Measurements from ENCODE around the gene IYD. TPM values are rescaled to one million over a fixed set of nuclear protein-coding genes. Genes with fewer than 3 reads are reported as not detected.

The IYD gene
- total and polyA plus RNA-seq, 4 experiments from 2014 or later: not detected

DNA sequence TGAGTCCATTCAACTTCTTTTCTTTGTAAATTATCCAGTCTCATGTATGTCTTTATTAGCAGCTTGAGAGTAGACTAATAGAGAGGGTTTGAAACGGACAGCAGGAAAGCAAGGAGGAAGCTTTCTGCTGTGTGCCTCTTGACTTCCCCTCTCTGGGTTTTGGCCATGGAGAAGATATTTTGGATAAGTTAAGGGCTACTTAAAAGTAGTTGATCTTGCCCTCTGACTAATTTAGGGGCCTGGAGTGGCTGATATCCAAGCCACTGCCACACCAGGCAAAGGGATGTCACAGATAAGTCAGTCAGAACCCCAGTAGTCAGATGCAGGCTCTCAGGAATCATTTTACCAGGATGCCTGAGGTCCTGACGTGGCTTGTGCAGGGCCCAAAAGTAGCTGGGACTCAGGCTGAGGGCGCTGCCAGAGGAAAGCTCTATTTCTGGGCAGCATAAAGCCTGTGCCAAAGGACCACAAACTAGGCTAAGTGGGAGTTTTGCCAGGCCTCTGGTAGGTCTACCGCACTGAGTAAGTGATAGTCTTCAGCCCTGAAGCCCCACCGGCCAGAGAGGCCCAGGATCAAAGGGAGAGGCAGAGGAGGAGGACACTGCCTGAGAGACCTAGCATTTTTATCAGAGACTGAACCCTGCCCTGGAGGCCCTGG lies 41.6 kb upstream of the IYD start:
- H3K27me3 Mint-ChIP-seq: peaks cover 0 to 3% of the 10 kb centered on the region in 2 donors
- no peaks in the 10 kb centered on the region for H3K36me3 Mint-ChIP-seq
- intact Hi-C loops (cut with micrococcal nuclease): no loop called here
- no peak overlapping the region for H3K4me3 ChIP-seq (ENCODE audit: low read length in 2 of 2)
- ChIA-PET CTCF (ENCODE audit: partially characterized antibody) (no interaction called here), POLR2A (ENCODE audit: partially characterized antibody) (interaction anchor here (1.0 kb wide), 1 partner anchor 293 kb away, joined by 3 read pairs; no protein-coding TSS in a partner anchor)
- no peak overlapping the region for H3K27ac Mint-ChIP-seq
- H3K9me3 ChIP-seq (ENCODE audit: control insufficient read depth in 1 of 2, low read length in 2 of 2): no peaks in the 10 kb centered on the region
- H3K36me3 ChIP-seq (ENCODE audit: insufficient read depth, low read length): no peaks in the 10 kb centered on the region
- peaks cover 0 to 1% (median 0%) of the 10 kb centered on the region in 4 donors for H3K4me1 Mint-ChIP-seq
- DNase-seq: no peak
- no peaks in the 10 kb centered on the region for H3K9me3 Mint-ChIP-seq
- no peak overlapping the region for H3K27ac ChIP-seq (ENCODE audit: low read depth, low read length)
- no peaks in the 10 kb centered on the region for H3K27me3 ChIP-seq (ENCODE audit: insufficient read depth, low read length)
- no peaks in the 10 kb centered on the region for H3K4me1 ChIP-seq (ENCODE audit: insufficient read depth, low read length)
- no peak overlapping the region for H3K4me3 Mint-ChIP-seq

DNA sequence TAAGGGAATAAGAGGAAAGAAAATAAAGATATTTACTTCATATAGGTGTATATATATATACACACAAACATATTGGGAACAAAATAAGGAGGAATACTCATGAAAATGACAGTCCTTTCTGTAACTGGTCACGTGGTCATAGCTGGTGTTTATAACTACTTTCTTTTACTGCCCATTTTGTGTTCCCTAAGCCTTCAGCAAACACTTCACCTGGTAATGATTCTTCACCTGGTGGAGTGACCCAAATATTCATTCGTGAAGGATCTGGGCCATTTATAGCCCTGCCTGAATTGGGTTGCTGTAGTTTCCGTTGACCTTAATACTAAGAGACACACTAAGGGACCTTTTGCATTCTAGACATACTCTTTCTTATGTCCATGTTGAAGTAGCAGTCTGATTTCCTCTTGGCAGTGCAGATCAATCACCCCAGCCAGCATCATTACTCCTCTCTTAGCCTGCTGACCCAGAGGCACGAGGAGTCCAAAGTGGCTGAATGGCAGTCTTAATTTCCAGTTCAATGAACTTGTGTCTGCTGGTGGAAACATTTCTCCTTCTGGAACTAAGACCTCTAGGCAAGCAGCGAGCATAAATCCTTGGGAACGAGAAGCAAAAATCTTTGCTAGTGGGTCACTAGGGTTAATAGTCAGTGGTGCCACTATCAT lies 39.9 kb upstream of the IYD start:
- no peak overlapping the region for H3K27ac Mint-ChIP-seq
- H3K4me3 Mint-ChIP-seq: no peak overlapping the region
- H3K36me3 Mint-ChIP-seq: no peaks in the 10 kb centered on the region
- peaks cover 0 to 3% (median under 1%) of the 10 kb centered on the region in 4 donors for H3K4me1 Mint-ChIP-seq
- POLR2A ChIA-PET (ENCODE audit: partially characterized antibody): no interaction called here
- no peaks in the 10 kb centered on the region for H3K27me3 ChIP-seq (ENCODE audit: insufficient read depth, low read length)
- H3K4me3 ChIP-seq (ENCODE audit: low read length in 2 of 2): no peak overlapping the region
- intact Hi-C loops (cut with micrococcal nuclease): no loop called here
- H3K36me3 ChIP-seq (ENCODE audit: insufficient read depth, low read length): no peaks in the 10 kb centered on the region
- H3K9me3 ChIP-seq (ENCODE audit: control insufficient read depth in 1 of 2, low read length in 2 of 2): no peaks in the 10 kb centered on the region
- H3K4me1 ChIP-seq (ENCODE audit: insufficient read depth, low read length): no peaks in the 10 kb centered on the region
- no peak for DNase-seq
- CTCF ChIA-PET (ENCODE audit: partially characterized antibody): no interaction called here
- H3K27ac ChIP-seq (ENCODE audit: low read depth, low read length): no peak overlapping the region
- no peaks in the 10 kb centered on the region for H3K9me3 Mint-ChIP-seq
- peaks cover 3 to 5% of the 10 kb centered on the region in 2 donors for H3K27me3 Mint-ChIP-seq

DNA sequence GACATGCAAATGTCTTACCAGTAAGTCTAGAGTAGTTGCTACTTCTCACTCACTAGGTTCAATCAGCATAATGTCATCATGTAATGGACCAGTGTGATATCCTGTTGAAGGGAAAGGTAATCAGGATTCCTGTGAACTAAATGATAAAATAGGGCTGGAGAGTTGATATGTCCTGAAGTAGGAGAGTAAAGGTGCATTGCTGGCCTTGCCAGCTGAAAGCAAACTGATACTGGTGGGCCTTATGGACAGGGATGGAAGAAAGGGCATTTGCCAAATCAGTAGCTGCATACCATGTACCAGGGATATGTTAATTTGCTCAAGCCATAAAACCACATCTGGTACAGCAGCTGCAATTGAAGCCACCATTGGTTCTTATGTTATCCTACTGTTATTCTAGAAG lies 37.5 kb upstream of the IYD start:
- no peak for DNase-seq
- H3K4me1 Mint-ChIP-seq: peaks cover 0 to 3% (median 0%) of the 10 kb centered on the region in 4 donors
- H3K27ac Mint-ChIP-seq: no peak overlapping the region
- no peaks in the 10 kb centered on the region for H3K9me3 Mint-ChIP-seq
- no peak overlapping the region for H3K4me3 ChIP-seq (ENCODE audit: low read length in 2 of 2)
- H3K27ac ChIP-seq (ENCODE audit: low read depth, low read length): no peak overlapping the region
- H3K4me1 ChIP-seq (ENCODE audit: insufficient read depth, low read length): no peaks in the 10 kb centered on the region
- H3K9me3 ChIP-seq (ENCODE audit: control insufficient read depth in 1 of 2, low read length in 2 of 2): no peaks in the 10 kb centered on the region
- no peak overlapping the region for H3K4me3 Mint-ChIP-seq
- ChIA-PET CTCF (ENCODE audit: partially characterized antibody) (no interaction called here), POLR2A (ENCODE audit: partially characterized antibody) (no interaction called here)
- H3K27me3 ChIP-seq (ENCODE audit: insufficient read depth, low read length): no peaks in the 10 kb centered on the region
- H3K27me3 Mint-ChIP-seq: peaks cover 0 to 6% of the 10 kb centered on the region in 2 donors
- no peaks in the 10 kb centered on the region for H3K36me3 ChIP-seq (ENCODE audit: insufficient read depth, low read length)
- H3K36me3 Mint-ChIP-seq: no peaks in the 10 kb centered on the region
- intact Hi-C loops (cut with micrococcal nuclease): no loop called here

DNA sequence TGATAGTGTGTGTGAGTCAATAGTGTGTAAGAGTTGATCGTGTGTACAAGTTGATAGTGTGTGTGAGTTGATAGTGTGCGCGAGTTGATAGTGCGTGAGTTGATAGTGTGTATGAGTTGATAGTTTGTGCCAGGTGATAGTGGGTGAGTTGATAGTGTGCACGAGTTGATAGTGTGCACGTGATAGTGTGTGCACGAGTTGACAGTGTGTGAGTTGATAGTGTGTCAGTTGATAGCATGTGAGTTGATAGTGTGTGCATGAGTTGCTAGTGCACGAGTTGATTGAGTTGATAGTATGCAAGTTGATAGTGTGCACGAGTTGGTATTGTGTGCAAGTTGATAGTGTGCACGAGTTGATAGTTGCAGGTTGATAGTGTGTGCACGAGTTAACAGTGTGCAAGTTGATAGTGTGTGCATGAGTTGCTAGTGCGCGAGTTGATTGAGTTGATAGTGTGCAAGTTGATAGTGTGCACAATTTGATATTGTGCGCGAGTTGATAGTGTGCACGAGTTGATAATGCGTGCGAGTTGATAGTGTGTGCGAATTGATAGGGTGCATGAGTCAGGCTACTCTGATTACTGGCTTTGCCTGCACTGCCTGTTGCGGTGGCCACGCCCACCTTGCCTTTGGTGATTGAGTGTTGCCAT lies 35.8 kb upstream of the IYD start:
- Mint-ChIP-seq H3K27ac (no peak overlapping the region), H3K4me3 (peak overlapping the region in 1 of 8 donors; percentile 23), H3K27me3 (peaks cover 0 to 6% of the 10 kb centered on the region in 2 donors), H3K9me3 (no peaks in the 10 kb centered on the region), H3K4me1 (peaks cover 0 to 3% (median 0%) of the 10 kb centered on the region in 4 donors), H3K36me3 (no peaks in the 10 kb centered on the region)
- Histone ChIP-seq H3K4me3 (ENCODE audit: low read length in 2 of 2) (no peak overlapping the region), H3K27me3 (ENCODE audit: insufficient read depth, low read length) (no peaks in the 10 kb centered on the region), H3K36me3 (ENCODE audit: insufficient read depth, low read length) (no peaks in the 10 kb centered on the region), H3K9me3 (ENCODE audit: control insufficient read depth in 1 of 2, low read length in 2 of 2) (no peaks in the 10 kb centered on the region), H3K27ac (ENCODE audit: low read depth, low read length) (no peak overlapping the region), H3K4me1 (ENCODE audit: insufficient read depth, low read length) (no peaks in the 10 kb centered on the region)
- no peak for DNase-seq
- intact Hi-C loops (cut with micrococcal nuclease): no loop called here
- ChIA-PET POLR2A (ENCODE audit: partially characterized antibody) (no interaction called here), CTCF (ENCODE audit: partially characterized antibody) (no interaction called here)

DNA sequence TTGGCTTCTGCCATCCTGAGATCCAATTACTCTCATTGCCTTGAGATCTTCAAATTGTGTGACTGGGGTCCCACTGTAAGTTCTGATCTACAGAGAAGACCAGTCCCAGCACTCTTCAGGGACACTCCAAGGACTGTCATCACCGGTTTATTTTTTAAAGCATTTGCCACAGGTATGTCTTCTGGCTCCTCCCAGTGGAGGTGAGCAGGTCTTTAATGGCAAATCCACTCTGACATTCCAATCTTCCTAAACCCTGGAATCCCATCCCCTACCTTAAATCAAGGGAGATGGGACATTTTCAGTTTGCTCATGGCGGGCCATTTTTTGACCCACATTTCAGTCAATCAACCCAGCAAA lies 35.2 kb upstream of the IYD start:
- no peaks in the 10 kb centered on the region for H3K36me3 ChIP-seq (ENCODE audit: insufficient read depth, low read length)
- no peaks in the 10 kb centered on the region for H3K27me3 ChIP-seq (ENCODE audit: insufficient read depth, low read length)
- H3K4me3 ChIP-seq (ENCODE audit: low read length in 2 of 2): no peak overlapping the region
- H3K27me3 Mint-ChIP-seq: peaks cover 0 to 6% of the 10 kb centered on the region in 2 donors
- no peak for DNase-seq
- no peaks in the 10 kb centered on the region for H3K4me1 ChIP-seq (ENCODE audit: insufficient read depth, low read length)
- H3K9me3 ChIP-seq (ENCODE audit: control insufficient read depth in 1 of 2, low read length in 2 of 2): no peaks in the 10 kb centered on the region
- intact Hi-C loops (cut with micrococcal nuclease): no loop called here
- no peak overlapping the region for H3K27ac ChIP-seq (ENCODE audit: low read depth, low read length)
- ChIA-PET CTCF (ENCODE audit: partially characterized antibody) (no interaction called here), POLR2A (ENCODE audit: partially characterized antibody) (no interaction called here)
- H3K9me3 Mint-ChIP-seq: no peaks in the 10 kb centered on the region
- H3K36me3 Mint-ChIP-seq: no peaks in the 10 kb centered on the region
- no peak overlapping the region for H3K27ac Mint-ChIP-seq
- peaks cover 0 to 3% (median 0%) of the 10 kb centered on the region in 4 donors for H3K4me1 Mint-ChIP-seq
- H3K4me3 Mint-ChIP-seq: no peak overlapping the region

DNA sequence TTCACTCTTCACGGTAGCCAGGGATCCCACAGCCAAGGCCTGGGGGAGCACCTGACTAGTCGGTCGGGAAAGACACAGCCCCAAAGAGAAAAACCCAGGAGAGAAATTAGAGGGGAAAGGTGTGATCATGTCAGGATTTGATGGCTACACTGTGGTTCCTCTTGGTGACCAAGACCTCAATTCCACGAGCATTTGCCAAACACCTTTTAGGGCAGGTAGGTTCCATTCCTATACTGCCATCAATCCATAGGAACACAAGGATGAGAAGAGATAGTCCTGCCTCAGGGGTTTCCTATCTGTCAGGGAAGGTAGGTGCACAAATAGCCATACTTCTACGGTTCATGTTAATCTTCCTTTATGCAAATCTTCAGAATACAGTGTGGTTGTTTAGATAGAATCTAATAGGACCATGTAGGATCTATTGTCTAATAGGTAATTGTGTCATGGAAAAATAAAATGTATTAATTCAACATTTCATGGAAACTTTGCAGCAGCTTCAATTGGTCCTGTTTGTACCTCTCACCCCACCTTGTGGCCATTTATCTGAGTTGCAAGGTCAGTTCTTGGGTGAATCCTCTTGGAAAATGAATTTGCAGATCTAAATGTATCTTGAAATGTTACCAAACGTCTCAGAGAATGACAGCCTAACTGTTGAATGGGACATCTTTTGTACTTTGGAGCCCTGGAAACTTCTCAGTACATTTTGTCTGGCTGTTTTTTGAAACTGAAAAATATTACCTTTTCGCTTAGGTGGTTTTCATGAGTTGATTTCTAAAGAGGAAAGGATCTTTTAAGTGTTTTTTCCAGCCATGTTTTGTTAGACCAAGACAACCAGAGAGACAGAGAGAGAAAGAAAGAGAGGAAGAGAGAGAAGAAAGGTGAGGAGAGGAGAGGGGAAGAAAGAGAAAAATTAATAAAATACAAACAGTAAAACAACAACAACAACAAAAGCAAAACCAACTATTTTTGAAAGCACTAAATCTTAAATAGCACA lies 33.7 kb upstream of the IYD start:
- ChIA-PET CTCF (ENCODE audit: partially characterized antibody) (interaction anchor here (0.8 to 1.0 kb wide), 2 partner anchors 254 to 255 kb away, joined by 4 read pairs; no protein-coding TSS in a partner anchor), POLR2A (ENCODE audit: partially characterized antibody) (no interaction called here)
- no peak overlapping the region for H3K27ac Mint-ChIP-seq

More for the DNA sequence above, 33.7 kb upstream of the IYD start:
- intact Hi-C loops (cut with micrococcal nuclease): no loop called here
- H3K27me3 Mint-ChIP-seq: peaks cover 0 to 6% of the 10 kb centered on the region in 2 donors
- Histone ChIP-seq H3K4me1 (ENCODE audit: insufficient read depth, low read length) (no peaks in the 10 kb centered on the region), H3K36me3 (ENCODE audit: insufficient read depth, low read length) (no peaks in the 10 kb centered on the region), H3K27ac (ENCODE audit: low read depth, low read length) (no peak overlapping the region), H3K4me3 (ENCODE audit: low read length in 2 of 2) (no peak overlapping the region), H3K9me3 (ENCODE audit: control insufficient read depth in 1 of 2, low read length in 2 of 2) (no peaks in the 10 kb centered on the region), H3K27me3 (ENCODE audit: insufficient read depth, low read length) (no peaks in the 10 kb centered on the region)
- DNase-seq: peak in 4 of 5 donors; percentile 15 to 35 (median 22)
- peaks cover 0 to 3% (median 0%) of the 10 kb centered on the region in 4 donors for H3K4me1 Mint-ChIP-seq
- no peaks in the 10 kb centered on the region for H3K36me3 Mint-ChIP-seq
- H3K4me3 Mint-ChIP-seq: no peak overlapping the region
- no peaks in the 10 kb centered on the region for H3K9me3 Mint-ChIP-seq

Measured in CD4-positive, alpha-beta memory T cell (primary cell).